HepG2 (cell line): ENCODE results near the gene DHRS13. TPM values are rescaled to one million over a fixed set of nuclear protein-coding genes. Genes with fewer than 3 reads are reported as not detected.

Experiments used
- CREB1 ChIP-seq, 2 experiments: fragments of 450-650 bp in 1 of 2; IDR thresholded peaks; 2 replicates each; pipeline ENCODE4 v1.6.1; 2016 to 2017; ENCODE audit warnings: control low read depth in 1 of 2, mild to moderate bottlenecking in 1 of 2, missing compliant biosample characterization in 1 of 2, missing genetic modification characterization in 1 of 2
- FOXM1 ChIP-seq: sonication (generic); formaldehyde crosslinking; IDR thresholded peaks from 2 replicates; pipeline ENCODE4 v1.5.0; 2020; ENCODE audit warnings: missing genetic modification reagents
- GATAD2A ChIP-seq: IDR thresholded peaks from 2 replicates; pipeline ENCODE4 v1.6.1; 2016
- PHB2 ChIP-seq: fragments of 450-650 bp; IDR thresholded peaks from 2 replicates; pipeline ENCODE4 v1.6.1; 2018; ENCODE audit not compliant: partially characterized antibody
- POLR2G ChIP-seq: fragments of 200-400 bp; formaldehyde crosslinking; IDR thresholded peaks from 2 replicates; pipeline ENCODE4 v1.6.1; 2018; ENCODE audit warnings: mild to moderate bottlenecking, low read depth, low read length, moderate library complexity
- SMARCC2 ChIP-seq: fragments of 450-650 bp; IDR thresholded peaks from 2 replicates; pipeline ENCODE4 v1.6.1; 2017; ENCODE audit warnings: antibody characterized with exemption, mild to moderate bottlenecking
- SMYD3 ChIP-seq: sonication (generic); formaldehyde crosslinking; IDR thresholded peaks from 2 replicates; pipeline ENCODE4 v1.8.1; 2023; ENCODE audit warnings: mild to moderate bottlenecking, missing genetic modification reagents
- TCF7 ChIP-seq: sonication (generic); IDR thresholded peaks from 2 replicates; pipeline ENCODE4 v1.6.1; 2016; ENCODE audit warnings: antibody characterized with exemption, low read depth
- ZFP1 ChIP-seq: IDR thresholded peaks from 2 replicates; pipeline ENCODE4 v1.6.1; 2016
- ZNF230 ChIP-seq: sonication (generic); formaldehyde crosslinking; IDR thresholded peaks from 2 replicates; pipeline ENCODE4 v1.4.0; 2020; ENCODE audit warnings: mild to moderate bottlenecking, missing genetic modification reagents
- ZNF33B ChIP-seq: sonication (generic); formaldehyde crosslinking; IDR thresholded peaks from 2 replicates; pipeline ENCODE4 v1.5.1; 2020; ENCODE audit warnings: mild to moderate bottlenecking, missing genetic modification reagents
- ZNF891 ChIP-seq: sonication (generic); formaldehyde crosslinking; IDR thresholded peaks from 2 replicates; pipeline ENCODE4 v1.5.0; 2020; ENCODE audit warnings: mild to moderate bottlenecking, missing genetic modification reagents
- ZSCAN22 ChIP-seq: sonication (generic); formaldehyde crosslinking; IDR thresholded peaks from 2 replicates; pipeline ENCODE4 v1.4.0; 2020; ENCODE audit warnings: mild to moderate bottlenecking, missing genetic modification reagents
- polyA plus RNA-seq, 8 experiments: library from polyadenylated mRNA; depleted of rRNA in 3 of 8; stranded (reverse) in 7 of 8; unstranded in 1 of 8; fragments of >200 nt; fragmentation: Illumina TruSeq in 4 of 8; extraction: Trizol in 4 of 8; gene quantifications; 2 replicates each; pipeline versions ENCODE4 v1.2.1 to v1.2.3, GENCODE V29; 2011 to 2016; ENCODE audit warnings: low read depth in 4 of 8, missing spikeins in 1 of 8, mixed read lengths in 1 of 8; ENCODE audit not compliant: insufficient read depth in 1 of 8
- total RNA-seq, 5 experiments: library from RNA; depleted of rRNA; stranded (reverse); fragments of >200 nt; fragmentation: Illumina TruSeq; extraction: Trizol; gene quantifications; 2 replicates each; pipeline ENCODE4 v1.2.3, GENCODE V29; 2016; ENCODE audit warnings: low read depth in 1 of 5
- TF ChIP-seq, protein P1 (sequence below): sonication (generic); formaldehyde crosslinking; IDR thresholded peaks from 2 replicates; pipeline ENCODE4 v1.4.0; 2020; ENCODE audit warnings: missing genetic modification reagents, mild to moderate bottlenecking, borderline replicate concordance
- TF ChIP-seq, protein P2 (sequence below): sonication (generic); formaldehyde crosslinking; conservative IDR thresholded peaks from 2 replicates; pipeline ENCODE4 v1.4.0; 2020; ENCODE audit warnings: missing genetic modification reagents
- TF ChIP-seq, protein P3 (sequence below): sonication (generic); formaldehyde crosslinking; IDR thresholded peaks from 2 replicates; pipeline ENCODE4 v1.4.0; 2020; ENCODE audit warnings: missing genetic modification reagents
- TF ChIP-seq, protein P4 (sequence below): IDR thresholded peaks from 2 replicates; pipeline ENCODE4 v1.6.1; 2016; ENCODE audit warnings: low read depth, control low read depth

DHRS13 gene
- total and polyA plus RNA-seq, 2 of the 13 experiments (the other 11 are each of a cell fraction or from before 2014, with no cell fraction given): 11.8 to 12.6 TPM

DNA sequence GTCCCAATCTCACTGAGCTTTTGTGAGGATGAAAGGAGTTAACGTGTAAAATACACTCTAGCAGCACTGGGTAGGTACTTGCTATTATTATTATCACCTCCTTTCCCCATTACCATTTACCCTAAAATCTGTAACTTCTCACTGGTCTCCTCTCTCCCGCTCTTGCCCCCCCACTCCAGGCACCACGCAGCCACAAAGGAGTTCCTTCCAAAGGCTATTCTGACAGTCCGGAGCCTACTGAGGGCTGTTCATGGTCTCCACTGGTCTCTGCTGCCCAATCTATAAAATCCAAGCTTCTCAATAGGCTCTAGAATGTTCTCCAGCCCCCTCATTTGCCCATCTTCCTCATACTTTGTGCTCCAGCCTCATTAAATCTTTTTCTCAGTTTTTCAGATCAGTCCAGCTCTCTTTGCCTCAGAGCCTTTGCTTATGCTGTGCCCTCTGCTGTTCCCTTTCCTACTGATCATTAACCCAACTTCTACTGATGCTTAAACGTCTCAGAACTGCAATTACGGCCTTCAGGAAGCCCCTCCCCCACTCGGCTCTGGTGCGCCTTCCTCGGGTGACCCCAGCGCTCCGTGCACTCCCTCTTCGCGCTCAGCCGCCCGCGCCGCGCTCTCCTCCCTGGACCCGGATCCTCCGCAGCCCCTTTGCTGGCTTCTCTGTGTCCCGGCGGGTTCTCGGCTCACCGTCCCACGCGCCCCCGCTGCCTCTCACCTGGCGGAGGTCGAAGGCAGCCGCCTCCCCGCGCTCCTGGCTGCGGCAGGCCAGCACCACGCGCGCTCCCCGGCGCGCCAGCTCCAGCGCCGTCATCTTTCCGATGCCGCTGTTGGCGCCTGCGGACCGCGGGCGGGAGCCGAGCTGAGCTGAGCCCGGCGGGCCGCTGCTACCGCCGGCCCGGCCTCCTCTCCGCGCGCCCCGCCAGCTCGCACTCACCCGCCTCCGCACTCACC is 737 bp downstream of the DHRS13 start (continued):
- TF ChIP-seq, protein P1, sequence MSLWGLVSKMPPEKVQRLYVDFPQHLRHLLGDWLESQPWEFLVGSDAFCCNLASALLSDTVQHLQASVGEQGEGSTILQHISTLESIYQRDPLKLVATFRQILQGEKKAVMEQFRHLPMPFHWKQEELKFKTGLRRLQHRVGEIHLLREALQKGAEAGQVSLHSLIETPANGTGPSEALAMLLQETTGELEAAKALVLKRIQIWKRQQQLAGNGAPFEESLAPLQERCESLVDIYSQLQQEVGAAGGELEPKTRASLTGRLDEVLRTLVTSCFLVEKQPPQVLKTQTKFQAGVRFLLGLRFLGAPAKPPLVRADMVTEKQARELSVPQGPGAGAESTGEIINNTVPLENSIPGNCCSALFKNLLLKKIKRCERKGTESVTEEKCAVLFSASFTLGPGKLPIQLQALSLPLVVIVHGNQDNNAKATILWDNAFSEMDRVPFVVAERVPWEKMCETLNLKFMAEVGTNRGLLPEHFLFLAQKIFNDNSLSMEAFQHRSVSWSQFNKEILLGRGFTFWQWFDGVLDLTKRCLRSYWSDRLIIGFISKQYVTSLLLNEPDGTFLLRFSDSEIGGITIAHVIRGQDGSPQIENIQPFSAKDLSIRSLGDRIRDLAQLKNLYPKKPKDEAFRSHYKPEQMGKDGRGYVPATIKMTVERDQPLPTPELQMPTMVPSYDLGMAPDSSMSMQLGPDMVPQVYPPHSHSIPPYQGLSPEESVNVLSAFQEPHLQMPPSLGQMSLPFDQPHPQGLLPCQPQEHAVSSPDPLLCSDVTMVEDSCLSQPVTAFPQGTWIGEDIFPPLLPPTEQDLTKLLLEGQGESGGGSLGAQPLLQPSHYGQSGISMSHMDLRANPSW (CRISPR knock-in tag): no peak
- TF ChIP-seq ZSCAN22 (CRISPR knock-in tag): no peak
- TF ChIP-seq ZFP1: no peak
- TF ChIP-seq, protein P2, sequence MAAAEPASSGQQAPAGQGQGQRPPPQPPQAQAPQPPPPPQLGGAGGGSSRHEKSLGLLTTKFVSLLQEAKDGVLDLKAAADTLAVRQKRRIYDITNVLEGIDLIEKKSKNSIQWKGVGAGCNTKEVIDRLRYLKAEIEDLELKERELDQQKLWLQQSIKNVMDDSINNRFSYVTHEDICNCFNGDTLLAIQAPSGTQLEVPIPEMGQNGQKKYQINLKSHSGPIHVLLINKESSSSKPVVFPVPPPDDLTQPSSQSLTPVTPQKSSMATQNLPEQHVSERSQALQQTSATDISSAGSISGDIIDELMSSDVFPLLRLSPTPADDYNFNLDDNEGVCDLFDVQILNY: 0 out of 2 replicates have a peak, but pooled peaks have one; percentile 16
- 0 out of 2 replicates have a peak, but pooled peaks have one; percentile 29 for TF ChIP-seq POLR2G
- TF ChIP-seq, protein P3, sequence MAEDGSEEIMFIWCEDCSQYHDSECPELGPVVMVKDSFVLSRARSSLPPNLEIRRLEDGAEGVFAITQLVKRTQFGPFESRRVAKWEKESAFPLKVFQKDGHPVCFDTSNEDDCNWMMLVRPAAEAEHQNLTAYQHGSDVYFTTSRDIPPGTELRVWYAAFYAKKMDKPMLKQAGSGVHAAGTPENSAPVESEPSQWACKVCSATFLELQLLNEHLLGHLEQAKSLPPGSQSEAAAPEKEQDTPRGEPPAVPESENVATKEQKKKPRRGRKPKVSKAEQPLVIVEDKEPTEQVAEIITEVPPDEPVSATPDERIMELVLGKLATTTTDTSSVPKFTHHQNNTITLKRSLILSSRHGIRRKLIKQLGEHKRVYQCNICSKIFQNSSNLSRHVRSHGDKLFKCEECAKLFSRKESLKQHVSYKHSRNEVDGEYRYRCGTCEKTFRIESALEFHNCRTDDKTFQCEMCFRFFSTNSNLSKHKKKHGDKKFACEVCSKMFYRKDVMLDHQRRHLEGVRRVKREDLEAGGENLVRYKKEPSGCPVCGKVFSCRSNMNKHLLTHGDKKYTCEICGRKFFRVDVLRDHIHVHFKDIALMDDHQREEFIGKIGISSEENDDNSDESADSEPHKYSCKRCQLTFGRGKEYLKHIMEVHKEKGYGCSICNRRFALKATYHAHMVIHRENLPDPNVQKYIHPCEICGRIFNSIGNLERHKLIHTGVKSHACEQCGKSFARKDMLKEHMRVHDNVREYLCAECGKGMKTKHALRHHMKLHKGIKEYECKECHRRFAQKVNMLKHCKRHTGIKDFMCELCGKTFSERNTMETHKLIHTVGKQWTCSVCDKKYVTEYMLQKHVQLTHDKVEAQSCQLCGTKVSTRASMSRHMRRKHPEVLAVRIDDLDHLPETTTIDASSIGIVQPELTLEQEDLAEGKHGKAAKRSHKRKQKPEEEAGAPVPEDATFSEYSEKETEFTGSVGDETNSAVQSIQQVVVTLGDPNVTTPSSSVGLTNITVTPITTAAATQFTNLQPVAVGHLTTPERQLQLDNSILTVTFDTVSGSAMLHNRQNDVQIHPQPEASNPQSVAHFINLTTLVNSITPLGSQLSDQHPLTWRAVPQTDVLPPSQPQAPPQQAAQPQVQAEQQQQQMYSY (CRISPR knock-in tag): 0 out of 2 replicates have a peak, but pooled peaks have one; percentile 4
- no peak for TF ChIP-seq ZNF230 (CRISPR knock-in tag)
- TF ChIP-seq, protein P4, sequence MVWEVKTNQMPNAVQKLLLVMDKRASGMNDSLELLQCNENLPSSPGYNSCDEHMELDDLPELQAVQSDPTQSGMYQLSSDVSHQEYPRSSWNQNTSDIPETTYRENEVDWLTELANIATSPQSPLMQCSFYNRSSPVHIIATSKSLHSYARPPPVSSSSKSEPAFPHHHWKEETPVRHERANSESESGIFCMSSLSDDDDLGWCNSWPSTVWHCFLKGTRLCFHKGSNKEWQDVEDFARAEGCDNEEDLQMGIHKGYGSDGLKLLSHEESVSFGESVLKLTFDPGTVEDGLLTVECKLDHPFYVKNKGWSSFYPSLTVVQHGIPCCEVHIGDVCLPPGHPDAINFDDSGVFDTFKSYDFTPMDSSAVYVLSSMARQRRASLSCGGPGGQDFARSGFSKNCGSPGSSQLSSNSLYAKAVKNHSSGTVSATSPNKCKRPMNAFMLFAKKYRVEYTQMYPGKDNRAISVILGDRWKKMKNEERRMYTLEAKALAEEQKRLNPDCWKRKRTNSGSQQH (CRISPR knock-in tag): no peak; the same call in 1 of the 2 replicates
- TF ChIP-seq GATAD2A (CRISPR knock-in tag): no peak
- TF ChIP-seq ZNF33B: no peak; the same call in 1 of the 2 replicates
- no peak for TF ChIP-seq SMARCC2
- no peak for TF ChIP-seq PHB2
- TF ChIP-seq CREB1 (IDR thresholded peaks at IDR 0.05): no peak
- no peak for TF ChIP-seq CREB1 (CRISPR knock-in tag; IDR thresholded peaks at IDR 0.05)
- TF ChIP-seq FOXM1 (CRISPR knock-in tag): no peak
- TF ChIP-seq TCF7: no peak
- no peak for TF ChIP-seq SMYD3
- TF ChIP-seq ZNF891 (CRISPR knock-in tag): no peak
